Spleen (tissue), 11 donors: ENCODE data around the gene BTBD18. TPM values are rescaled to one million over a fixed set of nuclear protein-coding genes. Genes with fewer than 3 reads are reported as not detected.

Experiments used
- DNase-seq: peaks from one replicate; pipeline ENCODE4 v3.0.0-alpha.2; 2020
- H3K27ac ChIP-seq, 8 donors: fragments of 200-600 bp; sonication (generic) in 7 of 8; 1 replicate in 4 of 8; 2 replicates in 4 of 8; pipeline versions ENCODE4 v1.5.0 to v1.8.0; 2016 to 2021; ENCODE audit warnings: inconsistent platforms in 4 of 8, mild to moderate bottlenecking in 4 of 8, moderate library complexity in 1 of 8
- H3K27me3 ChIP-seq, 7 donors: fragments of 200-600 bp; sonication (generic) in 6 of 7; replicated peaks in 1 of 7; 1 replicate in 4 of 7; 2 replicates in 3 of 7; pipeline versions ENCODE4 v1.5.0 to v1.8.0; 2016 to 2021; ENCODE audit warnings: inconsistent platforms in 3 of 7, mild to moderate bottlenecking in 1 of 7
- H3K36me3 ChIP-seq, 6 donors: fragments of 200-600 bp; sonication (generic) in 5 of 6; 1 replicate in 4 of 6; 2 replicates in 2 of 6; pipeline versions ENCODE4 v1.5.0 to v1.8.0; 2016 to 2021; ENCODE audit warnings: inconsistent platforms in 2 of 6
- H3K4me1 ChIP-seq, 6 donors: fragments of 200-600 bp; sonication (generic) in 5 of 6; 1 replicate in 3 of 6; 2 replicates in 3 of 6; pipeline versions ENCODE4 v1.5.0 to v1.8.0; 2016 to 2021; ENCODE audit warnings: inconsistent platforms in 3 of 6
- H3K4me3 ChIP-seq, 8 donors: fragments of 200-600 bp; sonication (generic) in 7 of 8; 1 replicate in 4 of 8; 2 replicates in 4 of 8; pipeline versions ENCODE4 v1.5.0 to v1.8.0; 2016 to 2021; ENCODE audit warnings: inconsistent platforms in 4 of 8, mild to moderate bottlenecking in 4 of 8, moderate library complexity in 2 of 8
- H3K9me3 ChIP-seq, 8 donors: fragments of 200-600 bp; sonication (generic) in 7 of 8; 1 replicate in 4 of 8; 2 replicates in 4 of 8; pipeline versions ENCODE4 v1.5.0 to v1.8.0; 2016 to 2021; ENCODE audit warnings: inconsistent platforms in 4 of 8
- POLR2A ChIP-seq, 3 donors: fragments of 450-650 bp; IDR thresholded peaks; one replicate each; pipeline ENCODE4 v1.5.1; 2017; ENCODE audit warnings: antibody characterized with exemption in 3 of 3, mild to moderate bottlenecking in 1 of 3
- POLR2AphosphoS5 ChIP-seq, 3 donors: sonication (generic); formaldehyde crosslinking; IDR thresholded peaks; one replicate each; pipeline ENCODE4 v1.5.1; 2017; ENCODE audit warnings: antibody characterized with exemption in 3 of 3
- WGBS, 5 donors: extraction: QIAGEN DNeasy Blood & Tissue Kit in 3 of 5; methylation state at CpG; one replicate each; pipeline versions ENCODE4 v1.1.5 to v1.1.7; 2013 to 2018; 5-methylcytosine and 5-hydroxymethylcytosine counted together
- intact Hi-C: fragments of 100-400 bp; cut with DNase I; formaldehyde crosslinking; loops from one replicate; pipeline ENCODE4 v1.15.0; 2023; ENCODE audit warnings: low total_unique reads
- polyA plus RNA-seq, 3 donors: library from polyadenylated mRNA; stranded (reverse); fragments of 200-250 nt; gene quantifications; one replicate each; pipeline ENCODE4 v1.2.1, GENCODE V29; 2013
- total RNA-seq, 7 donors: library from RNA; depleted of rRNA in 3 of 7; stranded (reverse); fragments of >200 nt in 3 of 7; fragmentation: NEBNext Ultra II Directional in 4 of 7; extraction: Animal tissue kit (Norgen Biotek cat#: 25700) in 4 of 7; gene quantifications; one replicate each; pipeline versions ENCODE4 v1.1.0 to v1.2.1, GENCODE V29; 2016 to 2021
- TF ChIP-seq, protein P1 (sequence below), 11 experiments: fragments of 200-600 bp in 7 of 11; fragments of 450-650 bp in 4 of 11; sonication (generic) in 4 of 11; IDR thresholded peaks in 8 of 11; conservative IDR thresholded peaks in 3 of 11; 1 replicate in 7 of 11; 2 replicates in 4 of 11; pipeline versions ENCODE4 v1.4.0 to v1.8.0; 2016 to 2021; ENCODE audit warnings: antibody characterized with exemption in 11 of 11, inconsistent platforms in 4 of 11, mild to moderate bottlenecking in 1 of 11
- donor health status: healthy with polysubstance abuse.
- donor health status: DM: no; HTN: no; CAD: no; lungs with moderate emphysema.
- donor health status: DM: no; HTN: no; CAD: no.
- donor health status: Bipolar disorder and iron deficiency.
- donor health status: healthy.
- donor health status: DM: no; HTN: no; CAD: no.
- donor health status: DM: yes; HTN: yes; CAD: no.

BTBD18 gene
- total and polyA plus RNA-seq, 10 donors: not detected

DNA sequence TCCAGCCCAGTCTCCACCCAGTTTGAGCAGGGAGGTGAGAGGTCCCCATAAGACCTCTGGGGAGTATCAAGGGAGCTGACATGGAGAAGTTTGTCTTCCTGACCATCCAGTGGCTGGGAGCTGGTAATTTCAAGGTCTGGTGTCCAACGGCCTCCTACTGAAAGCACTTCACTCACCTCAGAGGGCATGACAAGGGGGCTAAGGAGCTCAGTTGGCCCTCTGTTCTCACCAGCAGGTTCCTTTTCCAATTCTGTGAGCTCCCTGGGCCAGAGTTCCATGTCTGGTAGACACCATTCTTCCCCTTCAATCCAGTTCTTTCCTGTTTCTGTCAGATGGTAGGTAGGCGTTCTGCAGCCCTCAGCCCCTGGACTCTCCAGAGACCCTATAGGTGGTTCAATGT lies 7.3 kb downstream of the BTBD18 start:
- no peaks in the 10 kb centered on the region for H3K27me3 ChIP-seq
- WGBS, 5 donors: 48 to 78% (median 67%) methylated on average over 2 of the region's 2 CpGs
- no peaks in the 10 kb centered on the region for H3K9me3 ChIP-seq
- no peak overlapping the region for H3K4me3 ChIP-seq
- peaks cover 0 to 66% (median 39%) of the 10 kb centered on the region in 6 donors for H3K36me3 ChIP-seq
- intact Hi-C loops: no loop called here
- peak overlapping the region in 1 of 8 donors; percentile 50 for H3K27ac ChIP-seq
- no peak for DNase-seq
- TF ChIP-seq POLR2A (IDR thresholded peaks at IDR 0.05): no peak
- TF ChIP-seq POLR2AphosphoS5 (IDR thresholded peaks at IDR 0.05): no peak
- H3K4me1 ChIP-seq: peaks cover 15 to 56% (median 37%) of the 10 kb centered on the region in 6 donors

DNA sequence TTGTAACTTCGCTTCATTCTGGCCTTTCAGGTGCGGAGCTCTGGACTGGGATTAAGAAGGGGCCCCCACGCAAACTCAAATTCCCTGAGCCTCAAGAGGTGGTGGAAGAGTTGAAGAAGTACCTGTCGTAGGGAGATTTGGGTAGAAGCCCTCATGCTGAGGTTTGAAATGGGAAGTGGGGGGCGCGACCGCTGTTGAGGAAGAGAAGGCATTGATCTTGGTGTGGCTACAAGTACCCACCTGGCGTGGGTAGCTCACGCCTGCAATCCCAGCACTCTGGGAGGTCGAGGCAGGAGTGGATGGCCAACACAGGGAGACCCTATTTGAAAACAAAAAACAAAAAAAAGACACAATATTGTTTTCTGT lies 9.5 kb downstream of the BTBD18 start:
- Histone ChIP-seq H3K27me3 (no peaks in the 10 kb centered on the region), H3K36me3 (peaks cover 0 to 82% (median 60%) of the 10 kb centered on the region in 6 donors), H3K4me3 (peak overlapping the region; percentile 56 to 94 (median 90)), H3K4me1 (peaks cover 15 to 56% (median 37%) of the 10 kb centered on the region in 6 donors), H3K27ac (peak overlapping the region; percentile 93 to 98 (median 96)), H3K9me3 (no peaks in the 10 kb centered on the region)
- peak; percentile 80 for DNase-seq
- 0 to 1% (median 0%) methylated on average over 10 of the region's 10 CpGs for WGBS, 5 donors
- TF ChIP-seq, protein P1, sequence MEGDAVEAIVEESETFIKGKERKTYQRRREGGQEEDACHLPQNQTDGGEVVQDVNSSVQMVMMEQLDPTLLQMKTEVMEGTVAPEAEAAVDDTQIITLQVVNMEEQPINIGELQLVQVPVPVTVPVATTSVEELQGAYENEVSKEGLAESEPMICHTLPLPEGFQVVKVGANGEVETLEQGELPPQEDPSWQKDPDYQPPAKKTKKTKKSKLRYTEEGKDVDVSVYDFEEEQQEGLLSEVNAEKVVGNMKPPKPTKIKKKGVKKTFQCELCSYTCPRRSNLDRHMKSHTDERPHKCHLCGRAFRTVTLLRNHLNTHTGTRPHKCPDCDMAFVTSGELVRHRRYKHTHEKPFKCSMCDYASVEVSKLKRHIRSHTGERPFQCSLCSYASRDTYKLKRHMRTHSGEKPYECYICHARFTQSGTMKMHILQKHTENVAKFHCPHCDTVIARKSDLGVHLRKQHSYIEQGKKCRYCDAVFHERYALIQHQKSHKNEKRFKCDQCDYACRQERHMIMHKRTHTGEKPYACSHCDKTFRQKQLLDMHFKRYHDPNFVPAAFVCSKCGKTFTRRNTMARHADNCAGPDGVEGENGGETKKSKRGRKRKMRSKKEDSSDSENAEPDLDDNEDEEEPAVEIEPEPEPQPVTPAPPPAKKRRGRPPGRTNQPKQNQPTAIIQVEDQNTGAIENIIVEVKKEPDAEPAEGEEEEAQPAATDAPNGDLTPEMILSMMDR (IDR thresholded peaks at IDR 0.05 in 8 of 11, conservative IDR thresholded peaks at IDR 0.05 in 3 of 11): no peak
- TF ChIP-seq POLR2AphosphoS5 (IDR thresholded peaks at IDR 0.05): no peak
- intact Hi-C loops: no loop called here

DNA sequence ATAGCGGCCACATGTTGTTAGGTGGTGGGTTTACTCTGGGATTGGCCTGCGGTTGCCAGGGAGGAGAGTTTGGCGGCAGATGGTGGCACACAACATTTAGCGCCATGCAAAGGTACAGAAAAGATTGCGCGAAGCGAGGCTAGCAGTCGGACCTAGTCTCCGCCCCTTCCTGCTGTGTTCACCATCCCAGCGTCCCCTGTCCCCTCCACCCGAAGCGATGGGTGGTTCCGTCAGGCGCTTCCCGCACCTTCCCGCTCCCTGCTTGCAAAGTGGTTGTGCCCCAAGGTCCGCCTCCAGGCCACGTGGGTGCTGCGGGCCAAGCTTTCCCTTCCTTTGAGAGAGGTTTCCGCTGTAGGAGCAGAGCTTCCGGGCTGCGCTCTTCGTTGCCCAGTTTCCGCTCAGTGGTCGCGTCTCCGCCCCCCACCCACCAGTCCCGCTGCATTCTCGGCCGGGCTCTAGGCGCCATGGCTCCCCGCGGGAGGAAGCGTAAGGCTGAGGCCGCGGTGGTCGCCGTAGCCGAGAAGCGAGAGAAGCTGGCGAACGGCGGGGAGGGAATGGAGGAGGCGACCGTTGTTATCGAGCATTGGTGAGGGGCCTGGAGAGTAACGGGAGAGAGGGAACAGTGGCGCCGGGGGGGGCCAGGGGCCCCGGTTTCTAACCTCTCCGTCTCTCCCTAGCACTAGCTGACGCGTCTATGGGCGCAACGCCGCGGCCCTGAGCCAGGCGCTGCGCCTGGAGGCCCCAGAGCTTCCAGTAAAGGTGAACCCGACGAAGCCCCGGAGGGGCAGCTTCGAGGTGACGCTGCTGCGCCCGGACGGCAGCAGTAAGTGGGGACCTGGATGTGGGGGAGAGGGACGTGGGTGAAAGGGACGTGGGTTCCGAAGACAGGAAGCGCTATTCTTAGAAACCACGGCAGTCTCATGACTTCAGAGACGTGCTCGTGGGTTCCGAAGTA lies 10.2 kb downstream of the BTBD18 start, which contains the start of gene SELENOH:
TSS of gene SELENOH (plus strand) at position 360 of the 955 bp plus-strand sequence. CDS start at position 465, 105 bp downstream.
- peak; percentile 98 for TF ChIP-seq POLR2AphosphoS5 (IDR thresholded peaks at IDR 0.05)
- TF ChIP-seq POLR2A (IDR thresholded peaks at IDR 0.05): peak; percentile 48 to 69 (median 58)
- TF ChIP-seq, protein P1 (IDR thresholded peaks at IDR 0.05 in 8 of 11, conservative IDR thresholded peaks at IDR 0.05 in 3 of 11): peak in 1 of 11 experiments; percentile 4
- Histone ChIP-seq H3K36me3 (peaks cover 0 to 78% (median 59%) of the 10 kb centered on the region in 6 donors), H3K4me1 (peaks cover 15 to 56% (median 37%) of the 10 kb centered on the region in 6 donors), H3K27me3 (no peaks in the 10 kb centered on the region), H3K9me3 (no peaks in the 10 kb centered on the region), H3K4me3 (peak within 1 kb of the TSS; percentile 56 to 94 (median 90)), H3K27ac (peak within 1 kb of the TSS; percentile 93 to 98 (median 96))
- peak; percentile 98 for DNase-seq
- WGBS, 5 donors: 0 to 1% (median 0%) methylated on average over 57 to 75 of the region's 75 CpGs
- intact Hi-C loops: no loop called here

DNA sequence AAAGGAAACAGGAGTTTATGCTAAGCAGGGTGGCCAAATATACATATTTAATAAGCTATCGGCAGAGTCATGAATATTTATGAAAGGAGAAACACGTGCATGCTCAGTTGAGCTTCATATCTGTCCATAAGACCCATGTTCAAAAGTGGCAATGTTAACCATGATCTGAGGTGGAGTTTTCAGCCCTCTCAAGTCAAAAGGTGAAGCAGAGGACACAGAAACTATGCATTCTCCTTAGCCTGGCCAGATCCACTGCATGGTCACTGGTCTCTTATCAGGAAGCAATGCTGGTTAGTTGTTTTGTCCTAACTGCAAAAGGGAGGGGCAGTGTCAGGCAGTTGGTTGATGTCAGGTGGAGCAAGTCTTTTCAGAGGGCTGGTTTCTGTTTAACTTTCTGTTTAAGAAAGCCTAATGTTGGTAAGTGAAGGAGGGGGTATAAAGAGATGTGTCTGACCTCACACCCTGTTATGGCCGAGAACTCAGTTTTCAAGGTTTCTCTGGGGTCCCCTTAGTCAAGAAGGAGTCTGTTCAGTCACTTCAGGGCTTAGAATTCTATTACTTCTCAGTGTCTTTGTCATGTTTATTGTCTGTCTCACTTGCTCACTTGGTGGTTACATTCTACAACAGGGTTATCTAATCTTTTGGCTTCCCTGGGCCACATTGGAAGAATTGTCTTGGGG lies 15.9 kb downstream of the BTBD18 start:
- H3K36me3 ChIP-seq: peaks cover 0 to 64% (median 25%) of the 10 kb centered on the region in 6 donors
- H3K9me3 ChIP-seq: no peaks in the 10 kb centered on the region
- H3K4me3 ChIP-seq: no peak overlapping the region
- DNase-seq: no peak
- no peak for TF ChIP-seq POLR2AphosphoS5 (IDR thresholded peaks at IDR 0.05)
- TF ChIP-seq, protein P1 (IDR thresholded peaks at IDR 0.05 in 8 of 11, conservative IDR thresholded peaks at IDR 0.05 in 3 of 11): no peak
- no peak for TF ChIP-seq POLR2A (IDR thresholded peaks at IDR 0.05)
- no peaks in the 10 kb centered on the region for H3K27me3 ChIP-seq
- intact Hi-C loops: no loop called here
- H3K27ac ChIP-seq: no peak overlapping the region
- 75 to 84% (median 83%) methylated on average over 3 of the region's 3 CpGs for WGBS, 5 donors
- H3K4me1 ChIP-seq: peaks cover 3 to 19% (median 7%) of the 10 kb centered on the region in 6 donors
